ENCODE results near the gene TXNDC2. TPM values are rescaled to one million over a fixed set of nuclear protein-coding genes. Genes with fewer than 3 reads are reported as not detected.

TXNDC2 gene
- total RNA-seq, 1 experiment from 2014 or later: 0.28 TPM

DNA sequence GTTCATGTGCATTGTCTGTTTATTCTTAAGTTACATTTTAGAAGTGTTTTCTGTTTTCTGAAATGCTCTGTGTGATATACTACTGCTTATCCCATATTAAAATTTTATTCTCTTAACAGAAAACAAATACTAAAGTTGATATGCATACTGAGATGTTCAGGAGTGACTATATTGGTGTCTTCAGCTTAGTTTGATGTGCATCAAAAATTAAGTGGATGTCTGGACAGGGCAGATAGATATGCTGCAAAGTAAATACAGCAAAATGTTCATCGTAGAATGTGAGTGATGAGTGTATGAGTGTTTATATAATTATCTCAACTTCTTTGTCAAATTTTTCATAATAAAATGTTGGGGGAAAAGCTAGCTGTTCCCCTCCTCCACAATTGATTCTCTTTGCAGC lies 41.2 kb downstream of the TXNDC2 start:
- Histone ChIP-seq H3K9ac (ENCODE audit: extremely low read depth, insufficient read length, low read length) (no peak overlapping the region), H2BK5ac (ENCODE audit: insufficient read length, low read length) (no peak overlapping the region), H3K79me2 (ENCODE audit: insufficient read depth, low read length) (peaks cover 30% of the 10 kb centered on the region), H2AK5ac (ENCODE audit: insufficient read length, low read length) (no peak overlapping the region), H3K14ac (ENCODE audit: insufficient read depth, low read length) (no peak overlapping the region), H3K56ac (ENCODE audit: insufficient read length, low read depth, low read length) (no peak overlapping the region), H3K79me1 (ENCODE audit: insufficient read depth, low read depth, low read length, poor library complexity, severe bottlenecking) (peaks cover 4% of the 10 kb centered on the region), H3K9me3 (ENCODE audit: control insufficient read depth, low read depth, low read length) (no peaks in the 10 kb centered on the region), H2BK20ac (ENCODE audit: low read depth, low read length, poor library complexity, severe bottlenecking) (no peak overlapping the region), H4K91ac (ENCODE audit: insufficient read length, low read depth, low read length) (no peak overlapping the region), H3K23ac (ENCODE audit: insufficient read length, low read depth, low read length) (no peak overlapping the region), H2BK15ac (ENCODE audit: low read depth, low read length) (no peak overlapping the region), H3K4me2 (ENCODE audit: insufficient read depth, insufficient read length, low read length) (no peak overlapping the region), H3T11ph (ENCODE audit: low read length) (no peak overlapping the region), H3K23me2 (ENCODE audit: insufficient read length, low read depth, low read length, poor library complexity, severe bottlenecking) (no peaks in the 10 kb centered on the region), H2BK120ac (ENCODE audit: low read depth, low read length, poor library complexity, severe bottlenecking) (no peak overlapping the region), H3K4me1 (ENCODE audit: insufficient read depth, low read length) (no peaks in the 10 kb centered on the region; the same call in 1 of the 2 replicates), H4K8ac (replicated peaks; ENCODE audit: insufficient read length, low read depth, low read length) (no peak overlapping the region), H3K4ac (ENCODE audit: low read depth, low read length) (no peak overlapping the region), H4K20me1 (ENCODE audit: control insufficient read depth, insufficient read depth, insufficient read length) (no peaks in the 10 kb centered on the region), H2AFZ (ENCODE audit: low read length) (no peak overlapping the region), H3K27me3 (ENCODE audit: insufficient read depth, low read length) (no peaks in the 10 kb centered on the region), H3K18ac (ENCODE audit: insufficient read length, low read depth, low read length) (no peak overlapping the region), H3K27ac (ENCODE audit: insufficient read length, low read depth, low read length) (no peak overlapping the region), H4K5ac (ENCODE audit: insufficient read length, low read depth, low read length) (no peak overlapping the region), H2BK12ac (ENCODE audit: insufficient read length, low read depth, low read length) (no peak overlapping the region)
- Mint-ChIP-seq H3K4me3 (no peak overlapping the region), H3K36me3 (ENCODE audit: insufficient read depth in 1 of 3, low read depth in 3 of 3) (peaks cover 2 to 4% (median 3%) of the 10 kb centered on the region in 3 experiments; a peak in 5 of 7 replicates), H3K9me3 (no peaks in the 10 kb centered on the region), H3K4me1 (peaks cover 37 to 54% of the 10 kb centered on the region in 2 experiments), H3K27me3 (ENCODE audit: low read depth) (no peaks in the 10 kb centered on the region), H3K27ac (no peak overlapping the region)
- TF ChIP-seq, protein P1, sequence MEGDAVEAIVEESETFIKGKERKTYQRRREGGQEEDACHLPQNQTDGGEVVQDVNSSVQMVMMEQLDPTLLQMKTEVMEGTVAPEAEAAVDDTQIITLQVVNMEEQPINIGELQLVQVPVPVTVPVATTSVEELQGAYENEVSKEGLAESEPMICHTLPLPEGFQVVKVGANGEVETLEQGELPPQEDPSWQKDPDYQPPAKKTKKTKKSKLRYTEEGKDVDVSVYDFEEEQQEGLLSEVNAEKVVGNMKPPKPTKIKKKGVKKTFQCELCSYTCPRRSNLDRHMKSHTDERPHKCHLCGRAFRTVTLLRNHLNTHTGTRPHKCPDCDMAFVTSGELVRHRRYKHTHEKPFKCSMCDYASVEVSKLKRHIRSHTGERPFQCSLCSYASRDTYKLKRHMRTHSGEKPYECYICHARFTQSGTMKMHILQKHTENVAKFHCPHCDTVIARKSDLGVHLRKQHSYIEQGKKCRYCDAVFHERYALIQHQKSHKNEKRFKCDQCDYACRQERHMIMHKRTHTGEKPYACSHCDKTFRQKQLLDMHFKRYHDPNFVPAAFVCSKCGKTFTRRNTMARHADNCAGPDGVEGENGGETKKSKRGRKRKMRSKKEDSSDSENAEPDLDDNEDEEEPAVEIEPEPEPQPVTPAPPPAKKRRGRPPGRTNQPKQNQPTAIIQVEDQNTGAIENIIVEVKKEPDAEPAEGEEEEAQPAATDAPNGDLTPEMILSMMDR (conservative IDR thresholded peaks at IDR 0.05): no peak
- WGBS (ENCODE audit: extremely low coverage, insufficient read length, low lambda C conversion rate): no CpG with 5 or more reads among the region's 1 CpG
- no peak for DNase-seq

Data from H9 (cell line).